GM19372 (cell line): ENCODE data around the gene EXOC6B.

Source experiments
- ATAC-seq: cut with Tn5 transposase; IDR thresholded peaks from one replicate; pipeline ENCODE4 v1.9.1; 2021; ENCODE audit warnings: mild to moderate bottlenecking, low read depth, moderate library complexity; ENCODE audit not compliant: unreplicated experiment

Gene EXOC6B

GRCh38 chr2:72747344-72747743, 78.5 kb downstream of the EXOC6B start:
- ATAC-seq = no peak

- ATAC-seq = no peak
Observed at GRCh38 chr2:72745679-72746368, 80.0 kb downstream of the EXOC6B start.

GRCh38 chr2:72744049-72744448, 81.8 kb downstream of the EXOC6B start:
- no peak for ATAC-seq

GRCh38 chr2:72743481-72743880, 82.4 kb downstream of the EXOC6B start:
- ATAC-seq = no peak

GRCh38 chr2:72738096-72738495, 87.7 kb downstream of the EXOC6B start:
- no peak for ATAC-seq

GRCh38 chr2:72734432-72734831, 91.4 kb downstream of the EXOC6B start:
- ATAC-seq = no peak

GRCh38 chr2:72731116-72731515, 94.7 kb downstream of the EXOC6B start:
- no peak for ATAC-seq

GRCh38 chr2:72727356-72727755, 98.5 kb downstream of the EXOC6B start:
- ATAC-seq = no peak

- no peak for ATAC-seq
Observed at GRCh38 chr2:72723769-72724370, 102.0 kb downstream of the EXOC6B start.

- ATAC-seq = no peak
Observed at GRCh38 chr2:72722492-72723070, 103.3 kb downstream of the EXOC6B start.

GRCh38 chr2:72719416-72719815, 106.4 kb downstream of the EXOC6B start:
- no peak for ATAC-seq

- no peak for ATAC-seq
Observed at GRCh38 chr2:72718876-72719275, 107.0 kb downstream of the EXOC6B start.

- ATAC-seq = no peak
Observed at GRCh38 chr2:72716601-72717000, 109.2 kb downstream of the EXOC6B start.

- no peak for ATAC-seq
Observed at GRCh38 chr2:72713857-72714256, 112.0 kb downstream of the EXOC6B start.

- ATAC-seq = no peak
Observed at GRCh38 chr2:72712977-72713376, 112.9 kb downstream of the EXOC6B start.

- ATAC-seq = no peak
Observed at GRCh38 chr2:72712304-72712703, 113.5 kb downstream of the EXOC6B start.

GRCh38 chr2:72710418-72711152, 115.2 kb downstream of the EXOC6B start:
- ATAC-seq = no peak

- no peak for ATAC-seq
Observed at GRCh38 chr2:72708236-72708635, 117.6 kb downstream of the EXOC6B start.

- ATAC-seq = no peak
Observed at GRCh38 chr2:72698300-72698699, 127.5 kb downstream of the EXOC6B start.

- no peak for ATAC-seq
Observed at GRCh38 chr2:72696559-72696958, 129.3 kb downstream of the EXOC6B start.

GRCh38 chr2:72695676-72696075, 130.2 kb downstream of the EXOC6B start:
- no peak for ATAC-seq
